ENCODE measurements around the gene TMED9. TPM values are rescaled to one million over a fixed set of nuclear protein-coding genes. Genes with fewer than 3 reads are reported as not detected.
A peak's percentile ranks its signal among the peaks of the same experiment; 100 is the strongest.

Gene TMED9
- total and polyA plus RNA-seq, 9 of the 15 experiments (the other 6 are each of a cell fraction or from before 2014, with no cell fraction given), result 43.7 to 301 (median 90.0) TPM

DNA sequence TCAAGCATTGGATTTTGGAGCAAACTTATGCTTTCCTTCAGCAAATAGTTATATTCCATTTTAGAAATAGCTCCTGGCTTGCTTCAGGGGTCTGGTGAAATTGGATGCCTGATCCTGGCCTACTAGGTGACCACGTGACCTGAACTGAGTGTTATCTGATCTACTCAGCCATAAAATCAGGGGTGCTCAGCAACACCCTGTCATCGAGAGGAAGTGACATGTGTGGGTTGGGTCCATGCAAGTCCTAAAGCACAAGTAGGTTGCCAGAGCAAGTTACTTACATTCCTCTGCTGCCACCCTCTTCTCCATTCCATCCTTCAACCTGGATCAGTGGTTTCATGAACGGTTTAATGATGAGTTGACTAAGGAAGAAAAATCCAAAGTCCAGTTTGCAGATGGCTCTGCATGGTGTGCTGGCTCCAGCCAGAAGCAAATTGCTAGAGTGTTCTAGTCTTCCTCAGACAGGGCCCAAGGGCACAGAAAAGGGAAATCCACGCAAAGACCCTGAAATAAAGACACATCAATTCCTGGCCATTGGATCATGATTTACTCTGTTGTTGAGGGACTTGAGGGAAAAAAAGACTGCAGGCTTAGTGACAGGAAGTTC lies 34.9 kb upstream of the TMED9 start (continued):
- TF ChIP-seq, protein P1, sequence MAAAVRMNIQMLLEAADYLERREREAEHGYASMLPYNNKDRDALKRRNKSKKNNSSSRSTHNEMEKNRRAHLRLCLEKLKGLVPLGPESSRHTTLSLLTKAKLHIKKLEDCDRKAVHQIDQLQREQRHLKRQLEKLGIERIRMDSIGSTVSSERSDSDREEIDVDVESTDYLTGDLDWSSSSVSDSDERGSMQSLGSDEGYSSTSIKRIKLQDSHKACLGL (CRISPR knock-in tag; IDR thresholded peaks at IDR 0.05; ENCODE audit: borderline replicate concordance, poor library complexity, severe bottlenecking), result no peak
- TF ChIP-seq SMARCC2 (IDR thresholded peaks at IDR 0.05; ENCODE audit: low read depth) (no peak), SRF (CRISPR knock-in tag; IDR thresholded peaks at IDR 0.05) (no peak), CBX2 (IDR thresholded peaks at IDR 0.05; ENCODE audit: insufficient read depth, low read length, poor library complexity, severe bottlenecking) (no peak), HDAC2 (IDR thresholded peaks at IDR 0.05) (peak; percentile 47; the same call in 1 of the 2 replicates), MYNN (IDR thresholded peaks at IDR 0.05) (no peak), MYNN (CRISPR knock-in tag; IDR thresholded peaks at IDR 0.05) (no peak), NR4A1 (CRISPR knock-in tag; IDR thresholded peaks at IDR 0.05) (no peak), NR4A1 (tag; IDR thresholded peaks at IDR 0.05) (peak; percentile 62; the same call in 1 of the 2 replicates), BRF1 (IDR thresholded peaks at IDR 0.05; ENCODE audit: borderline replicate concordance, extremely low read depth, insufficient read length) (no peak), SNIP1 (IDR thresholded peaks at IDR 0.05; ENCODE audit: low read depth) (no peak), NFE2 (IDR thresholded peaks at IDR 0.05; ENCODE audit: low read depth) (no peak), ZC3H4 (CRISPR knock-in tag; IDR thresholded peaks at IDR 0.05; ENCODE audit: borderline replicate concordance) (no peak), RHOXF2B (CRISPR knock-in tag; conservative IDR thresholded peaks at IDR 0.05) (no peak), MTA1 (IDR thresholded peaks at IDR 0.05; ENCODE audit: borderline replicate concordance) (no peak), CC2D1A (IDR thresholded peaks at IDR 0.05) (no peak), EGR1 (conservative IDR thresholded peaks at IDR 0.05) (no peak), RAD51 (IDR thresholded peaks at IDR 0.05; ENCODE audit: borderline replicate concordance, low read depth) (peak; percentile 99), SMARCE1 (IDR thresholded peaks at IDR 0.05) (peak; percentile 57)
- TF ChIP-seq, protein P2, sequence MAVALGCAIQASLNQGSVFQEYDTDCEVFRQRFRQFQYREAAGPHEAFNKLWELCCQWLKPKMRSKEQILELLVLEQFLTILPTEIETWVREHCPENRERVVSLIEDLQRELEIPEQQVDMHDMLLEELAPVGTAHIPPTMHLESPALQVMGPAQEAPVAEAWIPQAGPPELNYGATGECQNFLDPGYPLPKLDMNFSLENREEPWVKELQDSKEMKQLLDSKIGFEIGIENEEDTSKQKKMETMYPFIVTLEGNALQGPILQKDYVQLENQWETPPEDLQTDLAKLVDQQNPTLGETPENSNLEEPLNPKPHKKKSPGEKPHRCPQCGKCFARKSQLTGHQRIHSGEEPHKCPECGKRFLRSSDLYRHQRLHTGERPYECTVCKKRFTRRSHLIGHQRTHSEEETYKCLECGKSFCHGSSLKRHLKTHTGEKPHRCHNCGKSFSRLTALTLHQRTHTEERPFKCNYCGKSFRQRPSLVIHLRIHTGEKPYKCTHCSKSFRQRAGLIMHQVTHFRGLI (CRISPR knock-in tag; IDR thresholded peaks at IDR 0.05), result no peak
- TF ChIP-seq, protein P3, sequence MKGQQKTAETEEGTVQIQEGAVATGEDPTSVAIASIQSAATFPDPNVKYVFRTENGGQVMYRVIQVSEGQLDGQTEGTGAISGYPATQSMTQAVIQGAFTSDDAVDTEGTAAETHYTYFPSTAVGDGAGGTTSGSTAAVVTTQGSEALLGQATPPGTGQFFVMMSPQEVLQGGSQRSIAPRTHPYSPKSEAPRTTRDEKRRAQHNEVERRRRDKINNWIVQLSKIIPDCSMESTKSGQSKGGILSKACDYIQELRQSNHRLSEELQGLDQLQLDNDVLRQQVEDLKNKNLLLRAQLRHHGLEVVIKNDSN (CRISPR knock-in tag; IDR thresholded peaks at IDR 0.05), result peak; percentile 93
- TF ChIP-seq, protein P4, sequence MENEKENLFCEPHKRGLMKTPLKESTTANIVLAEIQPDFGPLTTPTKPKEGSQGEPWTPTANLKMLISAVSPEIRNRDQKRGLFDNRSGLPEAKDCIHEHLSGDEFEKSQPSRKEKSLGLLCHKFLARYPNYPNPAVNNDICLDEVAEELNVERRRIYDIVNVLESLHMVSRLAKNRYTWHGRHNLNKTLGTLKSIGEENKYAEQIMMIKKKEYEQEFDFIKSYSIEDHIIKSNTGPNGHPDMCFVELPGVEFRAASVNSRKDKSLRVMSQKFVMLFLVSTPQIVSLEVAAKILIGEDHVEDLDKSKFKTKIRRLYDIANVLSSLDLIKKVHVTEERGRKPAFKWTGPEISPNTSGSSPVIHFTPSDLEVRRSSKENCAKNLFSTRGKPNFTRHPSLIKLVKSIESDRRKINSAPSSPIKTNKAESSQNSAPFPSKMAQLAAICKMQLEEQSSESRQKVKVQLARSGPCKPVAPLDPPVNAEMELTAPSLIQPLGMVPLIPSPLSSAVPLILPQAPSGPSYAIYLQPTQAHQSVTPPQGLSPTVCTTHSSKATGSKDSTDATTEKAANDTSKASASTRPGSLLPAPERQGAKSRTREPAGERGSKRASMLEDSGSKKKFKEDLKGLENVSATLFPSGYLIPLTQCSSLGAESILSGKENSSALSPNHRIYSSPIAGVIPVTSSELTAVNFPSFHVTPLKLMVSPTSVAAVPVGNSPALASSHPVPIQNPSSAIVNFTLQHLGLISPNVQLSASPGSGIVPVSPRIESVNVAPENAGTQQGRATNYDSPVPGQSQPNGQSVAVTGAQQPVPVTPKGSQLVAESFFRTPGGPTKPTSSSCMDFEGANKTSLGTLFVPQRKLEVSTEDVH (IDR thresholded peaks at IDR 0.05; ENCODE audit: low read depth, partially characterized antibody), result no peak
- TF ChIP-seq, protein P5, sequence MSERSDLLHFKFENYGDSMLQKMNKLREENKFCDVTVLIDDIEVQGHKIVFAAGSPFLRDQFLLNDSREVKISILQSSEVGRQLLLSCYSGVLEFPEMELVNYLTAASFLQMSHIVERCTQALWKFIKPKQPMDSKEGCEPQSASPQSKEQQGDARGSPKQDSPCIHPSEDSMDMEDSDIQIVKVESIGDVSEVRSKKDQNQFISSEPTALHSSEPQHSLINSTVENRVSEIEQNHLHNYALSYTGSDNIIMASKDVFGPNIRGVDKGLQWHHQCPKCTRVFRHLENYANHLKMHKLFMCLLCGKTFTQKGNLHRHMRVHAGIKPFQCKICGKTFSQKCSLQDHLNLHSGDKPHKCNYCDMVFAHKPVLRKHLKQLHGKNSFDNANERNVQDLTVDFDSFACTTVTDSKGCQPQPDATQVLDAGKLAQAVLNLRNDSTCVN (CRISPR knock-in tag; IDR thresholded peaks at IDR 0.05), result no peak

All from K562 (cell line).